ENCODE measurements around the gene ZNF764. TPM values are rescaled to one million over a fixed set of nuclear protein-coding genes. Genes with fewer than 3 reads are reported as not detected.
"Not testable (repeated sequence)": the region's sequence is repeated elsewhere in the genome, so short reads cannot be mapped to it uniquely, and the experiment has no call there.

The ZNF764 gene
- total and polyA plus RNA-seq, 12 donors = 3.6 to 15.0 (median 9.5) TPM

- H3K27ac ChIP-seq = no peak overlapping the region
- no peaks in the 10 kb centered on the region for H3K27me3 ChIP-seq
- 82 to 96% (median 88%) methylated on average over 5 to 8 of the region's 8 CpGs for WGBS, 4 donors
- intact Hi-C loops (cut with DNase I) = no loop called here
- no peaks in the 10 kb centered on the region for H3K9me3 ChIP-seq (replicated peaks in 1 of 3)
- no peak for DNase-seq
- H3K4me1 ChIP-seq (replicated peaks in 1 of 2) = peaks cover 8 to 12% of the 10 kb centered on the region in 2 donors
- H3K4me3 ChIP-seq = no peak overlapping the region
- no peaks in the 10 kb centered on the region for H3K36me3 ChIP-seq (replicated peaks in 1 of 2)
- no peak for TF ChIP-seq POLR2A (IDR thresholded peaks at IDR 0.05)
- no peak for TF ChIP-seq CTCF (IDR thresholded peaks at IDR 0.05)
Measured at GRCh38 chr16:30539000-30539964, 18.9 kb downstream of the ZNF764 start.

- H3K9me3 ChIP-seq (replicated peaks in 1 of 3); intact Hi-C loops (cut with DNase I); H3K27me3 ChIP-seq; DNase-seq; H3K4me3 ChIP-seq: not testable (repeated sequence)
- WGBS, 4 donors = 84 to 90% (median 87%) methylated on average over 13 of the region's 13 CpGs
- Histone ChIP-seq H3K36me3 (replicated peaks in 1 of 2) (peaks cover 0 to 14% of the 10 kb centered on the region in 2 donors), H3K27ac (peak overlapping the region in 1 of 5 donors; percentile 96), H3K4me1 (replicated peaks in 1 of 2) (peaks cover 16 to 20% of the 10 kb centered on the region in 2 donors)
Measured at GRCh38 chr16:30536391-30537024, 21.7 kb downstream of the ZNF764 start.

- peak in 6 of 7 donors; percentile 76 to 87 (median 78) for DNase-seq
- peak overlapping the region; percentile 73 to 96 (median 95) for H3K27ac ChIP-seq
- WGBS, 4 donors = 33 to 41% (median 38%) methylated on average over 12 of the region's 12 CpGs
Measured at GRCh38 chr16:30535777-30536190, 22.4 kb downstream of the ZNF764 start.

GRCh38 chr16:30535106-30535776 lies 22.9 kb downstream of the ZNF764 start:
- intact Hi-C loops (cut with DNase I) = no loop called here
- no peaks in the 10 kb centered on the region for H3K27me3 ChIP-seq

More at GRCh38 chr16:30535777-30536190, 22.4 kb downstream of the ZNF764 start:
- Histone ChIP-seq H3K9me3 (replicated peaks in 1 of 3) (no peaks in the 10 kb centered on the region), H3K4me1 (replicated peaks in 1 of 2) (peaks cover 16 to 20% of the 10 kb centered on the region in 2 donors), H3K27me3 (no peaks in the 10 kb centered on the region), H3K4me3 (peak overlapping the region in 2 of 4 donors; percentile 65 to 91), H3K36me3 (replicated peaks in 1 of 2) (peaks cover 0 to 16% of the 10 kb centered on the region in 2 donors)
- TF ChIP-seq CTCF (IDR thresholded peaks at IDR 0.05) (peak in 5 of 6 experiments; percentile 35 to 63 (median 57)), POLR2A (IDR thresholded peaks at IDR 0.05) (no peak)
- intact Hi-C loops (cut with DNase I) = no loop called here

More at GRCh38 chr16:30535106-30535776, 22.9 kb downstream of the ZNF764 start:
- Histone ChIP-seq H3K36me3 (replicated peaks in 1 of 2) (peaks cover 0 to 16% of the 10 kb centered on the region in 2 donors), H3K27ac (peak overlapping the region; percentile 73 to 96 (median 95)), H3K9me3 (replicated peaks in 1 of 3) (no peaks in the 10 kb centered on the region), H3K4me1 (replicated peaks in 1 of 2) (peaks cover 16 to 20% of the 10 kb centered on the region in 2 donors), H3K4me3 (peak overlapping the region; percentile 20 to 91 (median 61))
- 10 to 16% (median 13%) methylated on average over 16 to 18 of the region's 18 CpGs for WGBS, 4 donors
- DNase-seq = no peak
- TF ChIP-seq POLR2A (IDR thresholded peaks at IDR 0.05) = peak in 1 of 2 donors; percentile 26
- peak in 1 of 6 experiments; percentile 16 for TF ChIP-seq CTCF (IDR thresholded peaks at IDR 0.05)

Measured in adrenal gland (tissue), 12 donors.